OCI-M1 (cell line): ENCODE results near the gene FAM83F.

Experiments
- DNase-seq: peaks from one replicate; lab custom pipeline; 2025; lab: John Stamatoyannopoulos, UW

Gene FAM83F

DNA sequence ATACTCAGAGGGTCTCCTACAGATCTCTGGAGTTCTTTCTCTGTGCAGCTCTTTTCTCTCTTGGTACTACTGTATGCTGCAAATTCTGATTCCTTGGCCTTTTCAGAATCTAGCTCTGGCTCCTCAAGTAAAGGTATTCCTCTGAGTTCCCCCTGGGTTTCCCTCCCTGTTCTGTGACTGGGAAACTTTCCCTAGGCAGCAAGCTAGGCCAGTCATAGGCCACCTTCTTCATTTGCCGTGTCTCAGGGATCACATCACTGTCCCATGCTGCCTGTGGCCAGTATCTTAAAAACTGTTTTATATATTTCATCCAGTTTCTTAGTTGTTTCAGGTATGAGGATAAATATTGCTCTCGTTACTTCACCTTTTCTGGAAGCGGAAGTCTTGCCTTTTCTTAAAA, 71.2 kb downstream of the FAM83F start:
- no peak for DNase-seq

GRCh38 chr22:40067639-40068038, 72.9 kb downstream of the FAM83F start:
- no peak for DNase-seq

- DNase-seq: no peak
Observed at GRCh38 chr22:40070701-40071100, 75.9 kb downstream of the FAM83F start.

GRCh38 chr22:40071720-40072119, 77.0 kb downstream of the FAM83F start:
- no peak for DNase-seq

DNA sequence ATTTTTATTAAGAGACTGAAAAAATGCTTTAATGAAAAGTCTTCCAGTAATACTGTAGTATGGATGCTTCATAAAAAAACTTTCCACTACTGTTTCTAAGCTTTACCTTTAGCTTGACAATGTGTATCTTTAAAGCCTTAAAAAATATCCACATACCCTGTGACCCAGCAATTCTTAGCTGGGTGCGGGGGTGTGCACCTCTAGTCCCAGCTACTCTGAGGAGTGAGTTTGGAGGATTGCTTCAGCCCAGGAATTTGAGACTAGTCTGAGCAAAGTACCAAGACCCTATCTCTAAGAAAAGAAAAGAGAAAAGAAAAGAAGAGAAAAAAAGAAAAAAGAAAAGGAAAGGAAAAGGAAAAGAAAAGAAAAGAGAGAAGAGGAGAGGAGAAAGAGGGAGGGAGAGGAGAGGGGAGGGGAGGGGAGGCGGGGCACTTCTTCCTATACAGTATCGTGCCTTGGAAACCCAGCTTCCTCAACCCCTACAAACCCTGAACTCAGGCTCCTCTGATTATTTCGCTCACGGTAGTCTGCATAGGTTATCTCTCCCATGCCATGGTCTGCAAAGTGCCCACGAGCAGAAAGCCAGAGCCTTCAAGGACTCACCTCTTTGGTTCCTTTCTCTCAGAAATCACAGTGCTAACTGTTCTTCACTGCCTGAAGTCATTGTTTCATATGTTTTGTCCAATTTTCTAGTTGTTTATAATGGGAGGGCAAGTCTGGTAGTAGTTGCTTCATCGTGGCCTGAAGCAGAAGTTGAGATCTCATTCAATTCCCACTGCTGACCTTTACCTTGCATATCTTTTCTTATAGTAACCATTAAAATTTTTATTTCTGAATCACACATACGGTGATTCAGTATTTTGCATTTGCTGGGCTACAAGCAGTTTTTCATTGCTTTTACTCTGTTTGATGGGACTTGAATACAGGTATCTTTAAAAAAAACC, 82.2 kb downstream of the FAM83F start:
- peak; percentile 65 for DNase-seq

- DNase-seq: no peak
Observed at GRCh38 chr22:40077646-40078016, 82.9 kb downstream of the FAM83F start.

- DNase-seq: peak; percentile 64
Observed at GRCh38 chr22:40081662-40082061, 86.9 kb downstream of the FAM83F start.

- no peak for DNase-seq
Observed at GRCh38 chr22:40082184-40082583, 87.4 kb downstream of the FAM83F start.

DNA sequence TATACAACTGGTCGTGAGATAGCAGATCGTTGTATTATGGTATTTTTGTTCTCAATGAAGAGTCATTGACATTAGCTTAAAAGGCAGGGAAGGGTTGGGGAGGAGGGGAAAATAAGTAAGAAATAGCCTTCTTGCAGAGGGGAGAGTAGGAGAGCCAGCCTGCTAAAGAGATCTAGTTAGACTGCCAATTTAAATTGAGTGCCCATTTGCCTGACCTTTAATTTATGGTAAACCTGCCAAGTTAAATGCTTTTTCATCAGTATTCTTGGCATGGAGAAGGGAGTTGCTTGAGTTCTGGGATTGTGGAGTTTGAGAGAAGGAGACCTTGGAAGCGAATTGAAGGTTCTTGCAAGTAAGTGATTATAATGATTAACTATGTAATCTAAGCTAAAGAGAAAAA, 89.0 kb downstream of the FAM83F start:
- DNase-seq: no peak

- no peak for DNase-seq
Observed at GRCh38 chr22:40084246-40084645, 89.5 kb downstream of the FAM83F start.

DNA sequence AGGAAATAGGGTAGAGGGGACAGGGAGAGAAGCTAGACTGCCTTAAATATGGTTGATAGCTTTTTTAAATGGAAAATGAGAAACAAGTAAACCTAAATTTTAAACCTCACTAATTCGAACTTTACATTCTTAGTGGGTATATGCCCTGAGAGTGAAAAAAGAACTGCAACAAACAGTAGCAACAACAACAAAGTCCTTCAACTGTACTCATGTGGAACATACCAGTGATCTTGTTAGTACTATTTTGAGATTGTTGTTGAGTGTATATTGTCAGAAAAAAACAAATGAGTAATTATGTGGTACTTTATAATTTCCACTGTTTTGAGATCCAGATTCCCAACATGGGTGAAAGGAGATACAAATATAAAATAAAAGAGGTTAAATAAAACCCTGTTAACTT, 94.1 kb downstream of the FAM83F start:
- no peak for DNase-seq
